GM18502 (cell line): ENCODE data around the gene GSTM2.
"Not testable (repeated sequence)": the region's sequence is repeated elsewhere in the genome, so short reads cannot be mapped to it uniquely, and the experiment has no call there.

Source experiments
- ATAC-seq: cut with Tn5 transposase; IDR thresholded peaks from one replicate; pipeline ENCODE4 v1.9.1; 2021; ENCODE audit warnings: mild to moderate bottlenecking; ENCODE audit not compliant: unreplicated experiment, poor library complexity

GSTM2 gene

DNA sequence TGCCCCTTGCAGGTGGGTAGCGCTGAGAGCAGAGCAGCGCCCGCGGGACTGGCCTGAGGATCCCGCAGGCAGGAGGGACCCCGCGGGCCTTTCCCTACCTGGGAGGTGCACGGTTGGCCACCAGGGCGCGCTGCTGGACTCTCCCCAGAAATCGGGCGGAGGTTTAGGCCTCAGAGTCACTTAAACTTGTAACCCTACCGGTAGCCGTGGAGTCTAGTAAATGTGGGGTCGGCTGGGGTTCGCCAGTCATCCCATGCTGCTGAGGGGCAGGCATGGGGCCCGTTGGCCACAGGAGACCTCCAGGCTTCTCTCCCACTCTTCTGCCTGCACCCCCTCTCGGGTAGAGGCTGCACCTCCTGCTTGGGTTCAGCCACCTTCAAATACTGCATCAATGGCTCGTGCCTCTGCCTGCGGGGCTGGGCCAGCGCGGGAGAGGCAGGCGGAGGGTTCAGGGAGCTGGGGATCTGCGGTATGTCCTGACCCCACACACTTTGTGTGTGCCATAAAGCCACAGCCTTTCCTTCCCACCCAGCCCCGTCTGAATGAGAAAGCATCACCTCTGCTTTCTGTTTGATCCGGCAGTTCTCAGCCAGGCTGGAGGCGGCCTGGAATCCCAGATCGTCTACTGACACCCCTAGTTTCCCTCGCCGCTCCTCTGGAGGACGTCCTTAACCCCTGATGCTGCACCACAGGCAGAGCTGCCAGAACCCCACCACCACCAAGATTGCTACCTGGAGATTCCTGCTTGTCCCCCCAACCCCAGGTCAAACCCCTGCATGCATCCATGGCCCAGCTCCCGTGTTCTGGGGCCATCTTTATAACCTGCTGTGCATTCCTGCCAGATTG lies 24.2 kb upstream of the GSTM2 start:
- ATAC-seq = peak; percentile 92

DNA sequence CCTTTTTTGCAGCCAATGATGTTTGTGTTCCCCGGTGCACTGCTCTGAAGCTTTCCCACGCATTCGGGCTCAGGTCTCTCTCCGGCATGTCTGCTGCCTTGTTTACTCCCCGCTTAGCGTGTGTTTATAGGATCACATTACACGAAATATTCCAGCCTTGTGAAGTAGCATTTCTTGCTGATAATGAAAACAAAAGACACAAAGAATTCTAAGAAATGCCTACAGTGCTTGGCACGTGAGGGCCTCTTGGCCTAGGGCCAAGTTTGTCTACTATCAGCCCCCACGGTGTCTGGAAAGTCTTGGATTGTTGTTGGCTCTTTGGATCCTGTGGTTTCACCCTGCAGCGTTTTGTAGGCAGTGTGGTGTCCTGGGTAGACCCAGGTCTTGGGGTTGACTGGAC lies 23.2 kb upstream of the GSTM2 start:
- ATAC-seq = no peak

- ATAC-seq = no peak
These were observed 18.4 kb upstream of the GSTM2 start for GRCh38 chr1:109649491-109649914.

DNA sequence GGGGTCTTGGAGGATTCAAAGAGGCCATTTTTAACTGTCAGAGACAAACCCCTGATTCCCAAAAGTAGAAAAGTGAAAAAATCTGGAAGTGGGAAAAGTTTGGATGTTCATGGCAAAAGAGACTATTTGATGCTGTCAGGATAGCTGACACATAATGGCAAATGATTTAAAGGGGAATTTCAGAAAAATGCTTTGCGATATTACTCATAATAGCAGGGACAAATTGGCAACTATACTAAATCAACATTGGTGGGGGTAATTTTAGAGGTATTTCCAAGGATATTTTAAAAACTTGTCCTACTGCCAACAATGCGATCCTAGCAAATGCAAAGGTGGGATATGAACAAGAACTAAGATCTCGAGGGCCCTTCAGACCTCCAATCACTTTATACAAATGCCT lies 17.2 kb upstream of the GSTM2 start:
- ATAC-seq = no peak

- ATAC-seq = no peak
These were observed 15.5 kb upstream of the GSTM2 start for GRCh38 chr1:109652402-109652801.

DNA sequence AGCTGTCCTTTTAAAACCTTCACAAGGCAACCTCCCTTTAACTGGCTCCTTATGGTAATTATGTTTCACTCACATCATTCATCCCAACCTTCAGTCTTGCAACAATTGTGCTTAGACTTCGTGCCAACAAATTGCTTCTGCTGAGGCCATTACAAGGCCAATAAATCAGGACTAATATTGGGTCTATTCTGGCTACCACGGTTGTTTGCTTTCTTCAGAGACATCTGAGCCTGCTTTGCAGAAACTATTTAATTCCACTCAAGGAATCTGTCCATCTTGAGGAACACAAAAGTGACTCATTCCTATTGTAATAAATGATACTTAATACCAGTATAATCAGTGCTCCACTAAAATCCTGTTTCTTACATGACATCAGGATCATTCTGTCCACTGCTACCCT lies 14.6 kb upstream of the GSTM2 start:
- ATAC-seq = no peak

DNA sequence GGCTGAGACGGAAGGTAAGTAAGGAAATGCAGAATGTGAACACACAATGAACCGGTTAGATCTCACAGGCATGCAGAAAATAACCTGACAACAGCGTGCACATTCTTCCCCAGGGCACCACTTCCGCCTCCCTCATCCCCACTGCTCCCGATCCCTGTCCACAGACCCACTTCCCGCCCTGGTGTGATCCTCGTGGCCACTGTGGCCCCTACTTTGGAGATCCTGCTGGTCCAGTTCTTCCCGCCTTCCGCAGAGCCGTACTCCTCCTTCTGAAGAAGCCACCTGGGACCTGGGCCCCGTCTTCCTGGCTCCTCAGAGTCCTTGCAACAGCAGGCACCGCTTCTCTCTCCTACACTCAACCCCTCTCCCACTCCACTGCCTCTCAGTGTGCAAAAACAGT lies 13.3 kb upstream of the GSTM2 start:
- ATAC-seq = no peak

GRCh38 chr1:109655615-109656519 lies 12.0 kb upstream of the GSTM2 start, which contains the start of gene GSTM4:
Gene GSTM4, plus strand, starts transcription at chr1:109656099. Its CDS starts 291 bp downstream, at chr1:109656390.
- ATAC-seq = peak; percentile 95

- ATAC-seq = no peak
These were observed 10.5 kb upstream of the GSTM2 start for GRCh38 chr1:109657395-109657794.

DNA sequence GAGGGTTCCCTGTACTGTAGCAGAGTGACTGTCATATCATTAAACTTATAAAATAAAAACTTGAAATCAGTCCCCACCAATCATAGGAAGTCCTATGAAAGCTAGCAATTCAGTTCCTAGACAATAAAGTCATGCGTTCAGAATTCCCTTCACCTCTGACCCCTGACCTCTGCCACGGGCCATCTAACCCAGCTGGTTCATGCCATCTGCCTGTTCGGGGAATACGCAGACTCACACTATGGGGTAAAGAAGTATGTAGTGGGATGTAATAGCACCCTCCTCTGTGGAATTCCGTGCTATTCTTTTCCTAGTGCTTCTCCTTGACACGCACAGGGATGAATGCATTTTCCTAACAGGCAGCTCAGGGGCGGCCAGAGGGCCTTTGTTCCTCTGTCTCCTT lies 9.9 kb upstream of the GSTM2 start:
- no peak for ATAC-seq

DNA sequence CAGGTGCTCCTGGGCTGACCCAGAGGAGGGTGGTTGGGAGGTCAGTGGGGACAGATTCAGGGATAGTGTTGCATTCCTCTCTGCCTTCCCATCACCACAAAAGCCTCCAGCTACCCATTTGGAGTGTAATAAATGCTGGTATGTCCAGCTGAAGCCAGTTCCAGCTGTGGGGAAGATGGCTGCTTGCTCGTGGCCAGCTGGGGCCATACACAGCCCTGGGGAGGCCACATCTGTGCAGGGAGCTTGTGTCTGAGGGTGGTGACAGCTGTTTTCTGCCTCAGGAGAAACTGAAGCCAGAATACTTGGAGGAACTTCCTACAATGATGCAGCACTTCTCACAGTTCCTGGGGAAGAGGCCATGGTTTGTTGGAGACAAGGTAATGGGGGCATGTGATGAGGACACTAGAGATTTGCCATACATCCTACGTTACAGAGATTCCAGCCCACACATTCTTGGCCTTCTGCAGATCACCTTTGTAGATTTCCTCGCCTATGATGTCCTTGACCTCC lies 9.3 kb upstream of the GSTM2 start:
- ATAC-seq = no peak

- no peak for ATAC-seq
These were observed 8.7 kb upstream of the GSTM2 start for GRCh38 chr1:109659145-109659544.

DNA sequence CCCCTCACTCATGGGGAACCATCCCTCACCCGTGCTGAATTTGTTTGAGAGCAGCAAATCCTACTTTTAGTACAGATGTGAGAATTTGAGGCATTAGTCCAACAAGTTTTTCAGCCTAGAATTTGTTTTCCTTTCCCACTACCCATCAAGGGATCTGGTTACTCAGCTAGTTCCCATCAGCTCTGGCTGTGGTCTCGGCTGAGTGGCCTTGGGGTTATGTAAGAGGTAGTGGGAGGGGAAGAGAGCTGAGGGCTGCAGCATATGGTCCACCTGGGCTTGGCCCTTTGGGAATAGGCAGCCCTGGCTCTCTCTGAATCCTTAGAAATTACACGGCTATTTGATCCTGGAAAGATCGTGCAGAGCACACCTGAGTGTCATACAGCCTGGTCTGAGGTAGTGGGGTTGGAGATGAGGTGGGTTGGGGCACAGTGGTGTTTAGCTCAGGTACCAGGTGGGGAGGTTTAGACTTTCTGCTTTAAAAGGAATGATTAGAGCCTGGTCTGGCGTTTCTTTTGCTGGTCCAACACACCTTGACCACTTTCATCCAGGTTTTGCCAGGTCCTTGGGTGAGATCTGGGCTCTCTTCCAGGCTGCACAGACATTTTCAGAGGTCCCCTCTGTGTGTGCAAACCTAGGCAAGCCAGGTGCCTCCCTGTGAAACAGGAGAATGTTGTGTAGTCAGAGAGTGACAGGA lies 7.7 kb upstream of the GSTM2 start:
- ATAC-seq = no peak

DNA sequence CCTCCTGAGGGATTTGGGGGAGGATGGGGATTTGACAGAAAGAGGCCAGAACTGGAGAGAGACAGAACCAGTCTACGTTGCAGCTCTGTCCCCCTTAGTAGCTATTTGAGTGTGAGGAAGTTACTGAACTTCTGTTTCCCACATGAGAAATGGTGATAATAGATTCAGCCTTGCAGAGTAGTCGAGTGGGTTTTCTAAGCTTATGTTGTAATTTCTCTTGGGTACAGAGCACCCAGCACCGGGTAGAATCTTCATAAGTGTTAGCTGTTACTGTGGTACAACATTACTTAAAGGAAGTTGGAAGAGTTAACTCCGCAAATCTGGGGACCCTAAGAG lies 7.2 kb upstream of the GSTM2 start:
- not testable (repeated sequence) for ATAC-seq

DNA sequence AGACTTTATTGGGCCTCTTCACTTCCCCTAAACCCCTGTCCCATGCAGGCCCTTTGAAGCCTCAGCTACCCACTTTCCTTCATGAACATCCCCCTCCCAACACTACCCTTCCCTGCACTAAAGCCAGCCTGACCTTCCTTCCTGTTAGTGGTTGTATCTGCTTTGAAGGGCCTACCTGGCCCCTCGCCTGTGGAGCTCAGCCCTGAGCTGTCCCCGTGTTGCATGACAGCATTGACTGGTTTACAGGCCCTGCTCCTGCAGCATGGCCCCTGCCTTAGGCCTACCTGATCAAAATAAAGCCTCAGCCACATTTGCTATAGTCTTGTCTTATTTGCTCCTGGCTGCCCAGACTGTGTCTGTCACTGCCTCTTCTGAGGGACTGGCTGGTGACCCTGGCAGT lies 6.5 kb upstream of the GSTM2 start:
- ATAC-seq = no peak

DNA sequence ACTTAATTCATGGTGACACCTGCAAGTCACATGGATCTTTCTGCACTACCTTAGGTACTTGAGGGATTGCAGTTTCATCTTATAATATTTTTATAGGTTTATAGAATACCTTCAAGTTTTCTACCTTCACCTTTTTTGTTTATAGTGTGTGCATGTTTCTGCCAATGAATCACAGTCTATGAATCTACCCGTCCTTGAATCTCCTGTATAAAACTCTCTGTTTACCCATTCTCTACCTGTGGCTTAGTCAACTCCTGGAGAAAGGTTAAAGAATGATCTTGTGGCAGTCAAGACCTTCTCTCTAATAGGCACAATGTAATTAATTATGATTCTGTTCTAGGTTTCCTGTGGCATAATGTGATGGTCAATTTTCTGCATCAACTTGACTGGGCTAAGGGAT lies 3.2 kb upstream of the GSTM2 start:
- ATAC-seq = no peak

DNA sequence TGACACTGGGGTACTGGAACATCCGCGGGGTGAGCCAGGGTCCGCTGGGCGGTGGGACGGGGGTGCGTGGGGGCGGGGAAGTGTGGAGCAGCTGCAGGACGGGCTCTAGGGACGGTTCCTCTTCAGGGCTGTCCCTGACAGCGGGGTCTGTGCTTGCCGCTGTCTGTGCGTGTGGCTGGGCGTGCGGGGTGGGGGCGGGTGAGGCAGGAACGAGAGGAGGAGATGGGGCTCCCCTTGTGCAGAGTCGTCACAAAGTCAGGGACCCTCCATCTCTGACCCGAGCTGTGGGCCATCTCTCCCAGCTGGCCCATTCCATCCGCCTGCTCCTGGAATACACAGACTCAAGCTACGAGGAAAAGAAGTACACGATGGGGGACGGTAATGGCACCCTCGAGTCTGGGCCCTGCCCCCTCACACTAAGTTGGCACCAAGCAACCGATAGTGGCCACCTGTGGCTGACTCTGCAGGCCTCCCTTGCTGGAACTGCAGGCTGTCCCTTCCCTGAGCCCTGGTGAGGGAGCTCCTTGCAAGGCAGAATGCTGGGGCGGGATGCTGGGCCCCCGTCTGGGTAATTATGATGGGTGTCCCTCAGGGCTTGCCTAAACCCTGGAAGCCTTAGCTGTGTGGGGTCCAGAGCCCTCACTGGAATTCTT lies 392 bp downstream of the GSTM2 start:
- no peak for ATAC-seq

DNA sequence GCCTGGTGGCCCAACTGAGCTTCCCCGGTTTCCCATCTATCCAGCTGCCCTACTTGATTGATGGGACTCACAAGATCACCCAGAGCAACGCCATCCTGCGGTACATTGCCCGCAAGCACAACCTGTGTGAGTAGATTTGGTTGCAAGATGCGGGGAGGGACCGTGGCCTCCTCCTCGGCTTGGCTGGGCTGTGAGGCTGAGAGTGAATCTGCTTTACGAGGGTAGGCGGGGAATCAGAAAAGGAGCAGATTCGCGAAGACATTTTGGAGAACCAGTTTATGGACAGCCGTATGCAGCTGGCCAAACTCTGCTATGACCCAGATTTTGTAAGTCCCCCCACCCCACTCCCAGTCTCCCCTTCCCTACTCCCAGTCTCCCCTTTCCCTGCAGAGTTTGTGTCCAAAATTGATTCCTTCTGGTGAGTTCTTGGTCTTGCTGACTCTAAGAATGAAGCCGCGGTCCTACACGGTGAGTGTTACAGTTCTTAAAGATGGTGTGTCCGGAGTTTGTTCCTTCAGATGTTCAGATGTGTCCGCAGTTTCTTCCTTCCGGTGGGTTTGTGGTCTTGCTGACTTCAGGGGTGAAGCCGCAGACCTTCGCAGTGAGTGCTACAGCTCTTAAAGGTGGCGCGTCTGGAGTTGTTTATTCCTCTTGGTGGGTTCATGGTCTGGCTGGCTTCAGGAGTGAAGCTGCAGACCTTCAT lies 1.5 kb downstream of the GSTM2 start:
- no peak for ATAC-seq

DNA sequence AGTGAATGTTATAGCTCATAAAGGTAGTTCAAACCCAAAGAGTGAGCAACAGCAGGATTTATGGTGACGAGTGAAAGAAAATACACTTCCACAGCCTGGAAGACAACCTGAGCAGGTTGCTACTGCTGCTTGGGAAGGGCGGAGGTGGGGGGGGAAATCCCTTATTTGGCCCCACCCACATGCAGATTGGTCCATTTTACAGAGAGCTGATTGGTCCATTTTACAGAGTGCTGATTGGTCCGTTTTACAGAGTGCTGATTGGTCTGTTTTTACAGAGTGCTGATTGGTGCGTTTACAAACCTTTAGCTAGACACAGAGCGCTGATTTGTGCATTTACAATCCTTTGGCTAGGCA lies 2.1 kb downstream of the GSTM2 start:
- not testable (repeated sequence) for ATAC-seq

DNA sequence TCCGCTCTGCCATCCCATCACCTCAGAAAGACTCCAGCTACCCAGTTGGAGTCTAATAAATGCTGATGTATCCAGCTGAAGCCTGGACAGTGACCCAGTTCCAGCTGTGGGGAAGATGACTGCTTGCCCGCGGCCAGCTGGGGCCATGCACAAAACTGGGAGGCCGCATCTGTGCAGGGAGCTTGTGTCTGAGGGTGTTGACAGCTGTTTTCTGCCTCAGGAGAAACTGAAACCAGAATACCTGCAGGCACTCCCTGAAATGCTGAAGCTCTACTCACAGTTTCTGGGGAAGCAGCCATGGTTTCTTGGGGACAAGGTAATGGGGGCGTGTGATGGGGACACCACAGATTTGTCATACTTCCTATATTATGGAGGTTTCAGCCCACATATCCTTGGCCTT lies 3.2 kb downstream of the GSTM2 start:
- no peak for ATAC-seq
